HEK293T (cell line): ENCODE results near the gene PTTG1IP.

Source experiments
- BHLHE40 ChIP-seq: fragments of 450-650 bp; IDR thresholded peaks from 2 replicates; pipeline ENCODE4 v1.6.1; 2016; ENCODE audit warnings: mild to moderate bottlenecking, moderate library complexity, borderline replicate concordance
- ELF4 ChIP-seq: fragments of 450-650 bp; IDR thresholded peaks from 2 replicates; pipeline ENCODE4 v1.6.1; 2017; ENCODE audit warnings: antibody characterized with exemption
- FOXK2 ChIP-seq: fragments of 450-650 bp; IDR thresholded peaks from 2 replicates; pipeline ENCODE4 v1.6.1; 2016; ENCODE audit warnings: mild to moderate bottlenecking
- FOXM1 ChIP-seq: fragments of 450-650 bp; IDR thresholded peaks from 2 replicates; pipeline ENCODE4 v1.6.1; 2017; ENCODE audit warnings: mild to moderate bottlenecking, borderline replicate concordance
- L3MBTL2 ChIP-seq: fragments of 450-650 bp; conservative IDR thresholded peaks from 2 replicates; pipeline ENCODE4 v1.6.1; 2016; ENCODE audit warnings: mild to moderate bottlenecking
- NFRKB ChIP-seq: fragments of 450-650 bp; IDR thresholded peaks from 2 replicates; pipeline ENCODE4 v1.6.1; 2016; ENCODE audit warnings: mild to moderate bottlenecking, moderate library complexity
- SP1 ChIP-seq: fragments of 450-650 bp; IDR thresholded peaks from 2 replicates; pipeline ENCODE4 v1.6.1; 2017
- SUZ12 ChIP-seq: fragments of 450-650 bp; IDR thresholded peaks from 2 replicates; pipeline ENCODE4 v1.6.1; 2016; ENCODE audit warnings: mild to moderate bottlenecking
- TARDBP ChIP-seq: fragments of 450-650 bp; IDR thresholded peaks from 2 replicates; pipeline ENCODE4 v1.6.1; 2016
- ZNF384 ChIP-seq: fragments of 450-650 bp; IDR thresholded peaks from 2 replicates; pipeline ENCODE4 v1.6.1; 2016
- TF ChIP-seq, protein P1 (sequence below): fragments of 450-650 bp; IDR thresholded peaks from 2 replicates; pipeline ENCODE4 v1.6.1; 2016

DNA sequence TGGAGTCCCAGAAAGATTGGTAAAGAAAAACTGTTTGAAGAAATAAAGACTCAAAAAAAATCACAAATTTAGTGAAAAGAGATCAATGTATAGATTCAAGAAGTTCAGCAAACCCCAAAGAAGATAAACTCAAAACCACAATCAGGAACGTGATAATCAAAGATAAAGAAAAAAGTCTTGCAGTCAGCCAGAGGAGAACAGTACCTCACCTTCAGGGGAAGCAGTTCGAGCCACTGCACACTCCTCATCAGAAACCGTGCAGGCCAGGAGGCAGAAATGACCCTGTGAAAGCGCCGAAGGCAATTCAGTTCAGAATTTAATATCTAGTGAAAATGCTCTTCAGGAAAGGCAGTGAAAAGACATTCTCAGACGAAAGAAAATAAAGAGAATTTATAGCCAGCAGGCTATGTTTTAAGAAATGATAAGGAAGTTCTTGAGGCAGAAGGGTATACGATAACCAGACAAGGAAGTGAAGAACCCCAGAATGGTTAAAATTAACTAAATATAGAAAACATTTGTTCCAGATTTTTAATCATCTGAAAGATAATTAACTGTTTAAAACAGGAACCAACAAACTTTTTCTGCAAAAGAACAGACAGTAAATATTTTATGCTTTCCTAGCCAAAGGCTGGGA is 42.1 kb downstream of the PTTG1IP start:
- TF ChIP-seq NFRKB, result no peak
- TF ChIP-seq ZNF384, result no peak
- no peak for TF ChIP-seq FOXK2
- no peak for TF ChIP-seq FOXM1
- no peak for TF ChIP-seq SP1
- no peak for TF ChIP-seq L3MBTL2
- no peak for TF ChIP-seq SUZ12
- TF ChIP-seq TARDBP, result no peak
- TF ChIP-seq BHLHE40, result no peak
- TF ChIP-seq ELF4, result no peak
- TF ChIP-seq, protein P1, sequence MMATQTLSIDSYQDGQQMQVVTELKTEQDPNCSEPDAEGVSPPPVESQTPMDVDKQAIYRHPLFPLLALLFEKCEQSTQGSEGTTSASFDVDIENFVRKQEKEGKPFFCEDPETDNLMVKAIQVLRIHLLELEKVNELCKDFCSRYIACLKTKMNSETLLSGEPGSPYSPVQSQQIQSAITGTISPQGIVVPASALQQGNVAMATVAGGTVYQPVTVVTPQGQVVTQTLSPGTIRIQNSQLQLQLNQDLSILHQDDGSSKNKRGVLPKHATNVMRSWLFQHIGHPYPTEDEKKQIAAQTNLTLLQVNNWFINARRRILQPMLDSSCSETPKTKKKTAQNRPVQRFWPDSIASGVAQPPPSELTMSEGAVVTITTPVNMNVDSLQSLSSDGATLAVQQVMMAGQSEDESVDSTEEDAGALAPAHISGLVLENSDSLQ, result no peak
